ENCODE data around the gene LILRB1. TPM values are rescaled to one million over a fixed set of nuclear protein-coding genes. Genes with fewer than 3 reads are reported as not detected.

Gene LILRB1
- total and polyA plus RNA-seq, 7 experiments from 2014 or later, result 0.09 to 56.5 (median 2.2) TPM; not detected in 2

DNA sequence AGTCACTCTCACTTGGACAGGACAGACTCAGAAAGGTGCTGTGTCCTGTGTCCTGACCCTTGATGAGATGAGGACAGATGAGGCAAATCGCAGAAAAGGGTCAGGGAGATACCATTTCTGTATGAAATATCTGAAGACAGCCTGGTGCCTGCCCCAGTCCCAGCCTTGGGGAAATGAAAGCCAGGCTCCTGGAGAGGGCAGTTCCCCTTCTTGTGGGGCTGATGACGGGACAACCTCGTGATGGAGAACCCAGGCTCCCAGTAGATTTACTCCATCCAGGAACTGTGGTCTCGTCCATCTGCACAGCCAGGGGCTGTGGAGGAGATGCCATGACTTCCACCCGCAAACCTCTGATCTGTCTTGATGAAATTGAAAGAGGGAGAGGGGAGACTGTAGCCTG lies 13.8 kb downstream of the LILRB1 start:
- no peaks in the 10 kb centered on the region for H3K4me1 Mint-ChIP-seq
- H3K27ac Mint-ChIP-seq, result no peak overlapping the region
- ATAC-seq (peak; percentile 78), DNase-seq (no peak)
- no peak overlapping the region for H3K4me3 Mint-ChIP-seq
- ChIA-PET CTCF (no interaction called here), POLR2A (no interaction called here)
- no peaks in the 10 kb centered on the region for H3K9me3 ChIP-seq (ENCODE audit: control insufficient read depth in 2 of 3, low read length in 3 of 3)
- no peak overlapping the region for H3K27ac ChIP-seq (ENCODE audit: low read depth, low read length)
- no peaks in the 10 kb centered on the region for H3K36me3 Mint-ChIP-seq
- no peaks in the 10 kb centered on the region for H3K27me3 ChIP-seq (ENCODE audit: control insufficient read depth in 2 of 2, insufficient read depth in 2 of 2, low read length in 2 of 2)
- no peaks in the 10 kb centered on the region for H3K4me1 ChIP-seq (ENCODE audit: control insufficient read depth in 2 of 2, insufficient read depth in 2 of 2, low read length in 2 of 2)
- peaks cover 2 to 32% (median 17%) of the 10 kb centered on the region in 5 donors for H3K27me3 Mint-ChIP-seq
- H3K4me3 ChIP-seq (ENCODE audit: low read length), result no peak overlapping the region
- H3K9me3 Mint-ChIP-seq, result peaks cover 0 to 2% (median 0%) of the 10 kb centered on the region in 11 donors
- H3K36me3 ChIP-seq (ENCODE audit: control insufficient read depth in 2 of 3, insufficient read depth in 3 of 3, low read length in 3 of 3), result no peaks in the 10 kb centered on the region
- intact Hi-C loops (cut with micrococcal nuclease), result no loop called here

DNA sequence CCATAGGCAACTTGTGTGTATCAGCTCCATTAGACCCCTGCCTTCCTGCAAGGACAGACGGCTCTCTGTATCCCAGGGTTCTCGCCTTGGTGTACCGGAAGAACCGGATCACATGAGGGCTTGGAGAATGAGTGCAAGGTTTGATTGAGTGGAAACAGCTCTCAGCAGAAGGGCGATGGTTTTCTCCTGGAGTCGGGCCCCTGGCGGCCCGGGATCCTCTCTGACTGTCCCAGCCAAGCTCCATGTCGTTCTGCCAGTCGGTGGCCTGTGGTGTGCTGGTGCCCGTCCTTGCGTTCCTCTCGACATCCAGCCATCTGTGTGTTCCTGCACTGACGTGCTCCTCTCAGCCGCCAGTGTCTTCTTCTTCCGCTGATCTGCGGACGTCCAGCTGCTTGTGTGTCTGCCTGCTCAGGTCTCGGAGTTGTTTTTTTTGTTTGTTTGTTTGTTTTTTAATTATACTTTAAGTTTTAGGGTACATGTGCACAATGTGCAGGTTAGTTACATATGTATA lies 16.1 kb downstream of the LILRB1 start:
- ChIA-PET CTCF (no interaction called here), POLR2A (no interaction called here)
- DNase-seq, result no peak
- no peak overlapping the region for H3K27ac ChIP-seq (ENCODE audit: low read depth, low read length)
- no peak for ATAC-seq
- no peaks in the 10 kb centered on the region for H3K36me3 Mint-ChIP-seq
- no peak overlapping the region for H3K4me3 Mint-ChIP-seq
- intact Hi-C loops (cut with micrococcal nuclease), result no loop called here
- no peaks in the 10 kb centered on the region for H3K27me3 ChIP-seq (ENCODE audit: control insufficient read depth in 2 of 2, insufficient read depth in 2 of 2, low read length in 2 of 2)
- H3K9me3 ChIP-seq (ENCODE audit: control insufficient read depth in 2 of 3, low read length in 3 of 3), result no peaks in the 10 kb centered on the region
- peaks cover 0 to 2% (median 0%) of the 10 kb centered on the region in 11 donors for H3K9me3 Mint-ChIP-seq
- H3K4me1 ChIP-seq (ENCODE audit: control insufficient read depth in 2 of 2, insufficient read depth in 2 of 2, low read length in 2 of 2), result no peaks in the 10 kb centered on the region
- H3K36me3 ChIP-seq (ENCODE audit: control insufficient read depth in 2 of 3, insufficient read depth in 3 of 3, low read length in 3 of 3), result no peaks in the 10 kb centered on the region
- no peak overlapping the region for H3K27ac Mint-ChIP-seq
- no peak overlapping the region for H3K4me3 ChIP-seq (ENCODE audit: low read length)
- peaks cover 2 to 23% (median 18%) of the 10 kb centered on the region in 5 donors for H3K27me3 Mint-ChIP-seq
- H3K4me1 Mint-ChIP-seq, result no peaks in the 10 kb centered on the region

- Histone ChIP-seq H3K4me1 (ENCODE audit: control insufficient read depth in 2 of 2, insufficient read depth in 2 of 2, low read length in 2 of 2) (no peaks in the 10 kb centered on the region), H3K9me3 (ENCODE audit: control insufficient read depth in 2 of 3, low read length in 3 of 3) (no peaks in the 10 kb centered on the region), H3K27me3 (ENCODE audit: control insufficient read depth in 2 of 2, insufficient read depth in 2 of 2, low read length in 2 of 2) (no peaks in the 10 kb centered on the region), H3K36me3 (ENCODE audit: control insufficient read depth in 2 of 3, insufficient read depth in 3 of 3, low read length in 3 of 3) (no peaks in the 10 kb centered on the region), H3K27ac (ENCODE audit: low read depth, low read length) (no peak overlapping the region), H3K4me3 (ENCODE audit: low read length) (no peak overlapping the region)
- H3K4me1 Mint-ChIP-seq, result no peaks in the 10 kb centered on the region
- POLR2A ChIA-PET, result no interaction called here
- no peak overlapping the region for H3K4me3 Mint-ChIP-seq
- no peak overlapping the region for H3K27ac Mint-ChIP-seq
- DNase-seq, result no peak
- no peaks in the 10 kb centered on the region for H3K36me3 Mint-ChIP-seq
- intact Hi-C loops (cut with micrococcal nuclease), result no loop called here
- peaks cover 2 to 20% (median 12%) of the 10 kb centered on the region in 5 donors for H3K27me3 Mint-ChIP-seq
- no peak for ATAC-seq
- CTCF ChIA-PET, result no interaction called here
- H3K9me3 Mint-ChIP-seq, result peaks cover 0 to 2% (median 0%) of the 10 kb centered on the region in 11 donors
Observed at GRCh38 chr19:54648129-54648528, 17.8 kb downstream of the LILRB1 start.

DNA sequence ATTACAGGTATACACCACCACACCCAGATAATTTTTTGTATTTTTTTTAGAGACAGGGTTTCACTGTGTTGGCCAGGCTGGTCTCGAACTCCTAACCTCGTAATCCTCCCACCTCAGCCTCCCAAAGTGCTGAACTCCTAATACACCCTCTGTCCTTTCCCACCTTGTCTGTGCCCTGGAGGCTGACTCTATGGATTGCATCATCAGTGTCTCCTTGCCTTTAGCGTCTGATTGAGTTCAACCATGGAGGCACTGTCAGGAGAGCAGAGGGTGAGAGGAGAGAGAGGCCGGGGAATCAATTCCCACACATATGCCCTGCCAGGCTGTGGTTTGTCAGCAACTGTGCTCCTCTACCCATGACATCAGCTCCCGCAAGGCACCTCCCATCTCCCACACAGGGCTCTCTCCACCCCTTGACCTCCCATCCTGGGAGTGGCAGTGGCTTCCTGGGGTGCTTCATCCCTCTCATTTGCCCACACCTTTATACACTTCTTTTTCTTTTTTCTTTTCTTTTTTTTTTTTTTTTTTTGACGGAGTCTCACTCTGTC lies 19.9 kb downstream of the LILRB1 start:
- H3K9me3 Mint-ChIP-seq, result peaks cover 0 to 2% (median 0%) of the 10 kb centered on the region in 11 donors
- intact Hi-C loops (cut with micrococcal nuclease), result loop anchor here in 1 of 2 donors (5.0 to 10.0 kb wide), 2 partner anchors 485 to 852 kb away; no protein-coding TSS in a partner anchor
- no peaks in the 10 kb centered on the region for H3K4me1 ChIP-seq (ENCODE audit: control insufficient read depth in 2 of 2, insufficient read depth in 2 of 2, low read length in 2 of 2)
- no peaks in the 10 kb centered on the region for H3K36me3 ChIP-seq (ENCODE audit: control insufficient read depth in 2 of 3, insufficient read depth in 3 of 3, low read length in 3 of 3)
- H3K27me3 ChIP-seq (ENCODE audit: control insufficient read depth in 2 of 2, insufficient read depth in 2 of 2, low read length in 2 of 2), result no peaks in the 10 kb centered on the region
- H3K4me3 Mint-ChIP-seq, result no peak overlapping the region
- H3K9me3 ChIP-seq (ENCODE audit: control insufficient read depth in 2 of 3, low read length in 3 of 3), result no peaks in the 10 kb centered on the region
- no peak overlapping the region for H3K27ac ChIP-seq (ENCODE audit: low read depth, low read length)
- H3K27ac Mint-ChIP-seq, result no peak overlapping the region
- no peaks in the 10 kb centered on the region for H3K36me3 Mint-ChIP-seq
- no peak overlapping the region for H3K4me3 ChIP-seq (ENCODE audit: low read length)
- H3K27me3 Mint-ChIP-seq, result peaks cover 0 to 17% (median 9%) of the 10 kb centered on the region in 5 donors
- ChIA-PET CTCF (no interaction called here), POLR2A (no interaction called here)
- no peak for ATAC-seq
- H3K4me1 Mint-ChIP-seq, result no peaks in the 10 kb centered on the region
- DNase-seq, result no peak

DNA sequence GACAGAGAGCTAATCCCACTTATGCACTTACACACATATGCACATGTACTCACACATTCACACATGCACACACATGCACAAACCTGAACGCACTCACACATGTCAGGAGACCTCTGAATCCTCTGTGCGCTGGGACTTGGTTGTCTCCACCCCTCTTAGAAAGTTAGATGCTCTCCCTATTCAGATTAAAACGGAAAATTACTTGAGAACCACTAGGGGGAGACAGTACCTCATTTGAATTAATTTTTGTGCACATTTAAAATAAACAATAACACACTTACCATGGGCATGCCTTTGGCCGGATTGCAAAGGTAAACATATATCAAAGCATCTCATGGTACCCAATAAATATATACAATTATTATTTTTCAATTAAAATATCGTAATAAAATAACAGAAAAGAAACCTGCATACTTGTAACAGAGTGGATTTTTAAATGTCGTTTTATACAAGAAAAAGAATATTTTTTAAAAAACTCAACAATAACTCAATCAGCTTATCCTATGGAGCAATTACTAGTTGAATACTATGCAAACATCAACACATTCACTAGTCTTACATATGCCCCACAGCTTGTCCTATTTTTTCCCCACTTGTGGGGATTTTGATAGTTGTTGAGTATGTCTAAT lies 23.0 kb downstream of the LILRB1 start:
- no peaks in the 10 kb centered on the region for H3K4me1 Mint-ChIP-seq
- no peaks in the 10 kb centered on the region for H3K27me3 ChIP-seq (ENCODE audit: control insufficient read depth in 2 of 2, insufficient read depth in 2 of 2, low read length in 2 of 2)
- no peaks in the 10 kb centered on the region for H3K9me3 ChIP-seq (ENCODE audit: control insufficient read depth in 2 of 3, low read length in 3 of 3)
- peaks cover 0 to 30% (median 10%) of the 10 kb centered on the region in 5 donors for H3K27me3 Mint-ChIP-seq
- H3K4me3 Mint-ChIP-seq, result no peak overlapping the region
- no peak overlapping the region for H3K27ac ChIP-seq (ENCODE audit: low read depth, low read length)
- H3K27ac Mint-ChIP-seq, result no peak overlapping the region
- DNase-seq (peak in 1 of 9 donors; percentile 1), ATAC-seq (peak; percentile 47)
- no peaks in the 10 kb centered on the region for H3K9me3 Mint-ChIP-seq
- intact Hi-C loops (cut with micrococcal nuclease), result loop anchor here in 1 of 2 donors (1.0 to 10.0 kb wide), 3 partner anchors 23 to 849 kb away; no protein-coding TSS in a partner anchor
- no peaks in the 10 kb centered on the region for H3K36me3 ChIP-seq (ENCODE audit: control insufficient read depth in 2 of 3, insufficient read depth in 3 of 3, low read length in 3 of 3)
- no peak overlapping the region for H3K4me3 ChIP-seq (ENCODE audit: low read length)
- H3K4me1 ChIP-seq (ENCODE audit: control insufficient read depth in 2 of 2, insufficient read depth in 2 of 2, low read length in 2 of 2), result no peaks in the 10 kb centered on the region
- POLR2A ChIA-PET, result no interaction called here
- CTCF ChIA-PET, result no interaction called here
- no peaks in the 10 kb centered on the region for H3K36me3 Mint-ChIP-seq

GRCh38 chr19:54654447-54655321 lies 24.4 kb downstream of the LILRB1 start:
- no peak for ATAC-seq
- ChIA-PET CTCF (interaction anchor here (0.5 to 0.6 kb wide), 2 partner anchors 16 to 35 kb away, joined by 3 read pairs; no protein-coding TSS in a partner anchor), POLR2A (no interaction called here)
- Mint-ChIP-seq H3K27me3 (peaks cover 0 to 43% (median 23%) of the 10 kb centered on the region in 5 donors), H3K27ac (no peak overlapping the region), H3K9me3 (peaks cover 0 to 5% (median 0%) of the 10 kb centered on the region in 11 donors), H3K4me3 (no peak overlapping the region), H3K4me1 (peaks cover 0 to 2% (median 0%) of the 10 kb centered on the region in 7 donors), H3K36me3 (no peaks in the 10 kb centered on the region)
- Histone ChIP-seq H3K27ac (ENCODE audit: low read depth, low read length) (no peak overlapping the region), H3K4me1 (ENCODE audit: control insufficient read depth in 2 of 2, insufficient read depth in 2 of 2, low read length in 2 of 2) (no peaks in the 10 kb centered on the region), H3K27me3 (ENCODE audit: control insufficient read depth in 2 of 2, insufficient read depth in 2 of 2, low read length in 2 of 2) (peaks cover 0 to 4% of the 10 kb centered on the region in 2 donors), H3K4me3 (ENCODE audit: low read length) (no peak overlapping the region), H3K9me3 (ENCODE audit: control insufficient read depth in 2 of 3, low read length in 3 of 3) (no peaks in the 10 kb centered on the region), H3K36me3 (ENCODE audit: control insufficient read depth in 2 of 3, insufficient read depth in 3 of 3, low read length in 3 of 3) (no peaks in the 10 kb centered on the region)
- intact Hi-C loops (cut with micrococcal nuclease), result loop anchor here in 1 of 2 donors (5.0 to 10.0 kb wide), 2 partner anchors 480 to 848 kb away; no protein-coding TSS in a partner anchor
- no peak for DNase-seq
